Neural cell (in vitro differentiated cells): ENCODE measurements around the gene SLC6A7. TPM values are rescaled to one million over a fixed set of nuclear protein-coding genes. Genes with fewer than 3 reads are reported as not detected.

Source experiments
- H2AFZ ChIP-seq: fragments of 200-600, 300-800 bp; sonication (generic), shearing (Covaris generic); 2 replicates; pipeline ENCODE4 v1.6.0; 2014; ENCODE audit warnings: low read depth, mild to moderate bottlenecking, antibody characterized with exemption, low read length, moderate library complexity
- H3F3A ChIP-seq: fragments of 200-600 bp; shearing (Covaris generic); 2 replicates; pipeline ENCODE4 v1.6.1; 2016; ENCODE audit warnings: mild to moderate bottlenecking, moderate library complexity, mixed read lengths, antibody characterized with exemption, low read length; ENCODE audit not compliant: insufficient read depth, poor library complexity, severe bottlenecking
- H3K27ac ChIP-seq: fragments of 200-600, 300-800 bp; sonication (generic), shearing (Covaris generic); 2 replicates; pipeline ENCODE4 v1.5.1; 2014; ENCODE audit warnings: mild to moderate bottlenecking, low read length, moderate library complexity
- H3K27me3 ChIP-seq: fragments of 300-800, 200-600 bp; sonication (generic), shearing (Covaris generic); 2 replicates; pipeline ENCODE4 v1.6.0; 2014; ENCODE audit warnings: mild to moderate bottlenecking, low read depth, low read length, moderate library complexity; ENCODE audit not compliant: insufficient read depth
- H3K36me3 ChIP-seq: fragments of 300-800, 200-600 bp; sonication (generic), shearing (Covaris generic); 2 replicates; pipeline ENCODE4 v1.5.1; 2014; ENCODE audit warnings: mild to moderate bottlenecking, antibody characterized with exemption, low read length, moderate library complexity; ENCODE audit not compliant: insufficient read depth
- H3K4me2 ChIP-seq: fragments of 300-800, 200-600 bp; sonication (generic), shearing (Covaris generic); 2 replicates; pipeline ENCODE4 v1.6.0; 2014; ENCODE audit warnings: mild to moderate bottlenecking, low read length
- H3K4me3 ChIP-seq: fragments of 300-800, 200-600 bp; sonication (generic), shearing (Covaris generic); 2 replicates; pipeline ENCODE4 v1.5.1; 2014; ENCODE audit warnings: mild to moderate bottlenecking, low read length, moderate library complexity
- H3K79me2 ChIP-seq: fragments of 200-600 bp; shearing (Covaris generic); replicated peaks from 2 replicates; pipeline ENCODE4 v1.6.0; 2014; ENCODE audit warnings: mild to moderate bottlenecking, low read length, moderate library complexity; ENCODE audit not compliant: insufficient read depth
- H3K9ac ChIP-seq: fragments of 300-800, 200-600 bp; sonication (generic), shearing (Covaris generic); 2 replicates; pipeline ENCODE4 v1.6.1; 2016; ENCODE audit warnings: mild to moderate bottlenecking, low read length, mixed read lengths
- H3K9me2 ChIP-seq: fragments of 200-600 bp; shearing (Covaris generic); 2 replicates; pipeline ENCODE4 v1.6.1; 2016; ENCODE audit warnings: mild to moderate bottlenecking, low read length, mixed read lengths; ENCODE audit not compliant: insufficient read depth
- H3K9me3 ChIP-seq: fragments of 200-600, 300-800 bp; sonication (generic), shearing (Covaris generic); 2 replicates; pipeline ENCODE4 v1.6.1; 2016; ENCODE audit warnings: mild to moderate bottlenecking, mixed run types, low read length, moderate library complexity, mixed read lengths
- H4K20me1 ChIP-seq: fragments of 200-600 bp; shearing (Covaris generic); 2 replicates; pipeline ENCODE4 v1.6.1; 2016; ENCODE audit warnings: mild to moderate bottlenecking, mixed run types; ENCODE audit not compliant: insufficient read depth
- CTCF ChIP-seq: fragments of 450-650 bp; IDR thresholded peaks from 2 replicates; pipeline ENCODE4 v1.5.1; 2014; ENCODE audit warnings: antibody characterized with exemption, mild to moderate bottlenecking, moderate library complexity; ENCODE audit not compliant: poor library complexity, severe bottlenecking
- EP300 ChIP-seq: fragments of 450-650 bp; conservative IDR thresholded peaks from 2 replicates; pipeline ENCODE4 v1.6.1; 2014; ENCODE audit warnings: antibody characterized with exemption, mild to moderate bottlenecking, moderate library complexity; ENCODE audit not compliant: poor library complexity, severe bottlenecking
- EZH2 ChIP-seq: fragments of 200-600, 300-800 bp; shearing (Covaris generic), sonication (generic); IDR thresholded peaks from 2 replicates; pipeline ENCODE4 v1.6.1; 2014; ENCODE audit warnings: antibody characterized with exemption, low read length, borderline replicate concordance, mild to moderate bottlenecking; ENCODE audit not compliant: insufficient read depth, poor library complexity, severe bottlenecking
- MXI1 ChIP-seq: fragments of 450-650 bp; conservative IDR thresholded peaks from 2 replicates; pipeline ENCODE4 v1.6.1; 2014; ENCODE audit warnings: antibody characterized with exemption, mild to moderate bottlenecking; ENCODE audit not compliant: poor library complexity, severe bottlenecking
- POLR2AphosphoS5 ChIP-seq: IDR thresholded peaks from 2 replicates; pipeline ENCODE4 v1.6.1; 2012
- RAD21 ChIP-seq: fragments of 450-650 bp; conservative IDR thresholded peaks from 2 replicates; pipeline ENCODE4 v1.6.1; 2014; ENCODE audit warnings: antibody characterized with exemption, mild to moderate bottlenecking, moderate library complexity
- SMC3 ChIP-seq: fragments of 450-650 bp; conservative IDR thresholded peaks from 2 replicates; pipeline ENCODE4 v1.6.1; 2014; ENCODE audit warnings: antibody characterized with exemption, mild to moderate bottlenecking, moderate library complexity; ENCODE audit not compliant: poor library complexity
- TAF1 ChIP-seq: IDR thresholded peaks from 2 replicates; pipeline ENCODE4 v1.6.1; 2012; ENCODE audit warnings: low read depth
- polyA plus RNA-seq: library from polyadenylated mRNA; depleted of rRNA; stranded (reverse); fragments of >200 nt; gene quantifications from 2 replicates; pipeline ENCODE4 v1.2.3, GENCODE V29; 2014
- TF ChIP-seq, protein P1 (sequence below): IDR thresholded peaks from 2 replicates; pipeline ENCODE4 v1.6.1; 2012; ENCODE audit warnings: borderline replicate concordance

Gene SLC6A7
- polyA plus RNA-seq, 1 donor from 2014 or later = 4.6 TPM

GRCh38 chr5:150143350-150144245 is 46.3 kb upstream of the SLC6A7 start:
- no peak overlapping the region for H2AFZ ChIP-seq
- H3F3A ChIP-seq = no peaks in the 10 kb centered on the region
- no peak overlapping the region for H3K4me3 ChIP-seq
- no peaks in the 10 kb centered on the region for H3K79me2 ChIP-seq
- no peak overlapping the region for H3K9ac ChIP-seq
- no peaks in the 10 kb centered on the region for H3K27me3 ChIP-seq
- no peaks in the 10 kb centered on the region for H3K36me3 ChIP-seq
- H3K27ac ChIP-seq = no peak overlapping the region
- no peaks in the 10 kb centered on the region for H4K20me1 ChIP-seq
- no peak for TF ChIP-seq SMC3
- TF ChIP-seq, protein P1, sequence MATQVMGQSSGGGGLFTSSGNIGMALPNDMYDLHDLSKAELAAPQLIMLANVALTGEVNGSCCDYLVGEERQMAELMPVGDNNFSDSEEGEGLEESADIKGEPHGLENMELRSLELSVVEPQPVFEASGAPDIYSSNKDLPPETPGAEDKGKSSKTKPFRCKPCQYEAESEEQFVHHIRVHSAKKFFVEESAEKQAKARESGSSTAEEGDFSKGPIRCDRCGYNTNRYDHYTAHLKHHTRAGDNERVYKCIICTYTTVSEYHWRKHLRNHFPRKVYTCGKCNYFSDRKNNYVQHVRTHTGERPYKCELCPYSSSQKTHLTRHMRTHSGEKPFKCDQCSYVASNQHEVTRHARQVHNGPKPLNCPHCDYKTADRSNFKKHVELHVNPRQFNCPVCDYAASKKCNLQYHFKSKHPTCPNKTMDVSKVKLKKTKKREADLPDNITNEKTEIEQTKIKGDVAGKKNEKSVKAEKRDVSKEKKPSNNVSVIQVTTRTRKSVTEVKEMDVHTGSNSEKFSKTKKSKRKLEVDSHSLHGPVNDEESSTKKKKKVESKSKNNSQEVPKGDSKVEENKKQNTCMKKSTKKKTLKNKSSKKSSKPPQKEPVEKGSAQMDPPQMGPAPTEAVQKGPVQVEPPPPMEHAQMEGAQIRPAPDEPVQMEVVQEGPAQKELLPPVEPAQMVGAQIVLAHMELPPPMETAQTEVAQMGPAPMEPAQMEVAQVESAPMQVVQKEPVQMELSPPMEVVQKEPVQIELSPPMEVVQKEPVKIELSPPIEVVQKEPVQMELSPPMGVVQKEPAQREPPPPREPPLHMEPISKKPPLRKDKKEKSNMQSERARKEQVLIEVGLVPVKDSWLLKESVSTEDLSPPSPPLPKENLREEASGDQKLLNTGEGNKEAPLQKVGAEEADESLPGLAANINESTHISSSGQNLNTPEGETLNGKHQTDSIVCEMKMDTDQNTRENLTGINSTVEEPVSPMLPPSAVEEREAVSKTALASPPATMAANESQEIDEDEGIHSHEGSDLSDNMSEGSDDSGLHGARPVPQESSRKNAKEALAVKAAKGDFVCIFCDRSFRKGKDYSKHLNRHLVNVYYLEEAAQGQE = no peak
- TF ChIP-seq EZH2 = no peak
- no peak for TF ChIP-seq MXI1
- TF ChIP-seq POLR2AphosphoS5 = no peak
- TF ChIP-seq EP300 = no peak
- no peak for TF ChIP-seq RAD21
- no peak for TF ChIP-seq CTCF
- TF ChIP-seq TAF1 = no peak
- no peaks in the 10 kb centered on the region for H3K9me2 ChIP-seq
- no peaks in the 10 kb centered on the region for H3K9me3 ChIP-seq
- H3K4me2 ChIP-seq = no peak overlapping the region

DNA sequence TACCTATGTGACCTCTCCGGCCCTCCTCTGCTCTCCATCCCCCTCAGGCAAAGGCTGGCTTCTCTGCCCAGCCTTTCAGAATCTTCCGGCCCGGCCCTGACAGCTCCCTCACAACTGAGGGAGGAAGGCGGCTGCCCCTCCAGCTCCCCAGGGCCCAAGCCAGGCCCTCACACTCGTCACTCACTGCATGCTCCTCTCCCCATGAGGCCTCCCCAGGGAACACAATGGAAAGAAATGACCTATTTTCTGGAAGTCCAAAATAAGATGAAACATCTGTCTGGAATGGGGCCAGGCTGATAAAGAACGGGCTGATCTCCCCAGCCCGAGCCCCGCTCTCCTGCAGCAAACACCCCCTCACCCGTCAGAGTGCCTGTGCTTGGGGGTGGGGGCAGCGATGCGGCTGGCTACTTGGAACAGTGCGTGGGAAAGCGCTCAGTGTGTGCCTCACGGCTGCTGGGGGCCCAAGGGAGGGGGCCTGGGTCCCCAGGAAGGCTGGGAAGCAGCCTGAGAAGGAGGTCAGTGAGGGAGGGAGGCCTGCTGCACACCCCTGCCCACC is 45.5 kb upstream of the SLC6A7 start:
- Histone ChIP-seq H2AFZ (no peak overlapping the region), H3K9ac (no peak overlapping the region), H3K4me3 (no peak overlapping the region), H4K20me1 (no peaks in the 10 kb centered on the region), H3K27me3 (no peaks in the 10 kb centered on the region), H3K27ac (no peak overlapping the region), H3K4me2 (no peak overlapping the region), H3K9me3 (no peaks in the 10 kb centered on the region), H3K79me2 (no peaks in the 10 kb centered on the region), H3F3A (no peaks in the 10 kb centered on the region), H3K36me3 (no peaks in the 10 kb centered on the region), H3K9me2 (no peaks in the 10 kb centered on the region)
- TF ChIP-seq SMC3 (no peak), CTCF (no peak), TAF1 (no peak), EP300 (no peak)
